CD4-positive, CD25-positive, alpha-beta regulatory T cell (primary cell): Measurements from ENCODE around the gene NUBP2. TPM values are rescaled to one million over a fixed set of nuclear protein-coding genes. Genes with fewer than 3 reads are reported as not detected.

Experiments
- ATAC-seq, 2 donors: fragments of 150-1000 bp; cut with Tn5 transposase; one replicate each; pipeline ENCODE4 v1.10.0; 2021; ENCODE audit warnings: low read depth in 2 of 2, moderate number of reproducible peaks in 2 of 2, moderate library complexity in 1 of 2
- DNase-seq, 3 donors: peaks; one replicate each; pipeline versions ENCODE4 v3.0.0 to v3.0.0-alpha.2; 2012 to 2022; ENCODE audit warnings: mixed read lengths in 1 of 3
- H3K27ac ChIP-seq: one replicate; pipeline ENCODE4 v1.7.0; 2013; ENCODE audit warnings: mild to moderate bottlenecking, low read length; ENCODE audit not compliant: insufficient read depth, poor library complexity, severe bottlenecking
- H3K27me3 ChIP-seq: one replicate; pipeline ENCODE4 v1.7.0; 2013; ENCODE audit warnings: low read length; ENCODE audit not compliant: control insufficient read depth, insufficient read depth
- H3K36me3 ChIP-seq: one replicate; pipeline ENCODE4 v1.7.0; 2013; ENCODE audit warnings: mild to moderate bottlenecking, low read length, moderate library complexity; ENCODE audit not compliant: control insufficient read depth, insufficient read depth
- H3K4me1 ChIP-seq: 2 replicates; pipeline ENCODE4 v1.7.0; 2013; ENCODE audit warnings: mild to moderate bottlenecking, low read length; ENCODE audit not compliant: insufficient read depth, control insufficient read depth, poor library complexity, severe bottlenecking
- H3K4me3 ChIP-seq: one replicate; pipeline ENCODE4 v1.7.0; 2013; ENCODE audit warnings: low read depth, mild to moderate bottlenecking, low read length, moderate library complexity
- H3K9me3 ChIP-seq, 2 experiments: 1 replicate in 1 of 2; 2 replicates in 1 of 2; pipeline ENCODE4 v1.7.0; 2013; ENCODE audit warnings: low read length in 2 of 2, mild to moderate bottlenecking in 1 of 2, moderate library complexity in 1 of 2; ENCODE audit not compliant: control insufficient read depth in 2 of 2
- H3K27ac Mint-ChIP-seq, 3 donors: one replicate each; pipeline ENCODE4 v1.8.0; 2020 to 2022; ENCODE audit warnings: mild to moderate bottlenecking in 3 of 3, mixed read lengths in 3 of 3, moderate library complexity in 2 of 3
- H3K27me3 Mint-ChIP-seq: one replicate; pipeline ENCODE4 v1.8.0; 2022; ENCODE audit warnings: mild to moderate bottlenecking, mixed read lengths
- H3K36me3 Mint-ChIP-seq: one replicate; pipeline ENCODE4 v1.8.0; 2020; ENCODE audit warnings: mixed read lengths
- H3K4me1 Mint-ChIP-seq, 4 donors: one replicate each; pipeline ENCODE4 v1.8.0; 2020 to 2022; ENCODE audit warnings: mixed read lengths in 4 of 4, mild to moderate bottlenecking in 1 of 4
- H3K4me3 Mint-ChIP-seq, 4 donors: one replicate each; pipeline ENCODE4 v1.8.0; 2020 to 2022; ENCODE audit warnings: mild to moderate bottlenecking in 4 of 4, mixed read lengths in 4 of 4, moderate library complexity in 3 of 4
- H3K9me3 Mint-ChIP-seq, 7 donors: one replicate each; pipeline ENCODE4 v1.8.0; 2020 to 2022; ENCODE audit warnings: mixed read lengths in 7 of 7, mild to moderate bottlenecking in 3 of 7, moderate library complexity in 2 of 7
- polyA plus RNA-seq, 4 donors: library from polyadenylated mRNA; unstranded; fragments of 300-500 nt; fragmentation: Illumina TruSeq; gene quantifications; one replicate each; pipeline ENCODE4 v1.2.3, GENCODE V29; 2021
- total RNA-seq: library from RNA; stranded (reverse); gene quantifications from one replicate; pipeline ENCODE4 v1.2.3, GENCODE V29; 2022

The NUBP2 gene
- total and polyA plus RNA-seq, 5 donors from 2014 or later = 41.6 to 104 (median 95.3) TPM

- Histone ChIP-seq H3K27ac (peak overlapping the region; percentile 85), H3K36me3 (peaks cover 4% of the 10 kb centered on the region), H3K4me1 (peaks cover 46% of the 10 kb centered on the region), H3K9me3 (no peaks in the 10 kb centered on the region), H3K27me3 (no peaks in the 10 kb centered on the region), H3K4me3 (peak overlapping the region; percentile 77)
- peaks cover 3% of the 10 kb centered on the region for H3K36me3 Mint-ChIP-seq
- peak overlapping the region; percentile 89 to 98 (median 97) for H3K4me3 Mint-ChIP-seq
- peaks cover 0 to 18% (median 1%) of the 10 kb centered on the region in 4 donors for H3K4me1 Mint-ChIP-seq
- no peak for DNase-seq
- peak overlapping the region; percentile 85 to 97 (median 97) for H3K27ac Mint-ChIP-seq
- no peaks in the 10 kb centered on the region for H3K9me3 Mint-ChIP-seq
- no peaks in the 10 kb centered on the region for H3K27me3 Mint-ChIP-seq
- no peak for ATAC-seq
Measured at GRCh38 chr16:1771864-1772361, 10.8 kb upstream of the NUBP2 start.

DNA sequence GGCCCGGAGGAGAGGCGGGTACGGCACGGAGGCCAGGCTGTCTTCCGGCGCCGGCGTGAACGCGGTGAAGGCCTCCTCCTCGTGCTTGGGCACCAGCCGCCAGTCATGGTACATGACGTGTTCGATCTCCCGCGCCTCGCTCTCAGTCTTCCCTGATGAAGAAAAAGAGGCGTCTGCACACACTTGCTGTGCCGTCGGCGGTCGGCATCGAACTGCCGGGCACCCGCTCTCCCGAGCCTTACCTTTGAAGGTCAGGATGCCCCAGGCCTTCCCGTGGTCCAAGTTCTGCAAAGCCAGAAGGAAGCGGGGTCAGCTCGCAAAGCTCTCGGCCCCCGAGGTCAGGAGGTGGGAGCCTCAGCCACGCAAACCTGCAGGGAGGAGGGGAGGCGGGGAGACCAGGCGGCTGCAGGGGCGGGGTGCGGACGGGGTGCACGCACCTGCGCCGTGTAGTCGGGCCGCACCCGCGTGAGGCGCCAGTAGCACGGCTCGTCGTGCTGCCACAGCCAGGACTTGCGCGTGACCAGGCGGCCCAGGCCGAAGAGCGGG lies 10.3 kb upstream of the NUBP2 start, which contains the start of gene EME2:
TSS of gene EME2 (plus strand) at position 449 of the 546 bp plus-strand sequence. CDS start 418 bp downstream, outside the sequence.
- no peaks in the 10 kb centered on the region for H3K27me3 ChIP-seq
- H3K4me3 ChIP-seq = peak within 1 kb of the TSS; percentile 77
- Mint-ChIP-seq H3K36me3 (peaks cover 3% of the 10 kb centered on the region), H3K9me3 (no peaks in the 10 kb centered on the region), H3K27ac (peak within 1 kb of the TSS; percentile 85 to 97 (median 97)), H3K27me3 (no peaks in the 10 kb centered on the region), H3K4me1 (peaks cover 0 to 18% (median 1%) of the 10 kb centered on the region in 4 donors), H3K4me3 (peak within 1 kb of the TSS; percentile 89 to 98 (median 97))
- H3K4me1 ChIP-seq = peaks cover 46% of the 10 kb centered on the region
- H3K36me3 ChIP-seq = peaks cover 9% of the 10 kb centered on the region
- no peaks in the 10 kb centered on the region for H3K9me3 ChIP-seq
- peak within 1 kb of the TSS; percentile 85 for H3K27ac ChIP-seq
- ATAC-seq = peak; percentile 12 to 15
- DNase-seq = peak; percentile 25 to 72 (median 45)

- peak within 1 kb of the TSS; percentile 77 for H3K4me3 ChIP-seq
- no peaks in the 10 kb centered on the region for H3K27me3 Mint-ChIP-seq
- peak within 1 kb of the TSS; percentile 89 to 98 (median 97) for H3K4me3 Mint-ChIP-seq
- peaks cover 46% of the 10 kb centered on the region for H3K4me1 ChIP-seq
- DNase-seq (peak; percentile 69 to 90 (median 78)), ATAC-seq (peak; percentile 50 to 51)
- H3K36me3 ChIP-seq = peaks cover 12% of the 10 kb centered on the region
- H3K9me3 ChIP-seq = no peaks in the 10 kb centered on the region
- no peaks in the 10 kb centered on the region for H3K9me3 Mint-ChIP-seq
- no peaks in the 10 kb centered on the region for H3K27me3 ChIP-seq
- H3K36me3 Mint-ChIP-seq = peaks cover under 1% of the 10 kb centered on the region
- peaks cover 0 to 18% (median 1%) of the 10 kb centered on the region in 4 donors for H3K4me1 Mint-ChIP-seq
- H3K27ac Mint-ChIP-seq = peak within 1 kb of the TSS; percentile 85 to 97 (median 97)
- H3K27ac ChIP-seq = peak within 1 kb of the TSS; percentile 85
Measured at GRCh38 chr16:1772908-1773702, 9.7 kb upstream of the NUBP2 start, which contains the start of gene MRPS34. Gene MRPS34 (minus strand): TSS chr16:1773134. CDS start chr16:1773119, 15 bp downstream.

GRCh38 chr16:1773703-1774447 lies 8.9 kb upstream of the NUBP2 start:
- no peak for ATAC-seq
- DNase-seq = no peak
- peak overlapping the region; percentile 57 for H3K4me3 ChIP-seq
- peaks cover 46% of the 10 kb centered on the region for H3K4me1 ChIP-seq
- H3K4me3 Mint-ChIP-seq = peak overlapping the region; percentile 84 to 98 (median 97)
- H3K4me1 Mint-ChIP-seq = peaks cover 0 to 18% (median 1%) of the 10 kb centered on the region in 4 donors
- peaks cover 17% of the 10 kb centered on the region for H3K36me3 ChIP-seq
- no peaks in the 10 kb centered on the region for H3K36me3 Mint-ChIP-seq
- H3K9me3 ChIP-seq = no peaks in the 10 kb centered on the region
- peak overlapping the region; percentile 85 for H3K27ac ChIP-seq
- H3K9me3 Mint-ChIP-seq = no peaks in the 10 kb centered on the region
- no peak overlapping the region for H3K27ac Mint-ChIP-seq
- H3K27me3 ChIP-seq = no peaks in the 10 kb centered on the region
- no peaks in the 10 kb centered on the region for H3K27me3 Mint-ChIP-seq

DNA sequence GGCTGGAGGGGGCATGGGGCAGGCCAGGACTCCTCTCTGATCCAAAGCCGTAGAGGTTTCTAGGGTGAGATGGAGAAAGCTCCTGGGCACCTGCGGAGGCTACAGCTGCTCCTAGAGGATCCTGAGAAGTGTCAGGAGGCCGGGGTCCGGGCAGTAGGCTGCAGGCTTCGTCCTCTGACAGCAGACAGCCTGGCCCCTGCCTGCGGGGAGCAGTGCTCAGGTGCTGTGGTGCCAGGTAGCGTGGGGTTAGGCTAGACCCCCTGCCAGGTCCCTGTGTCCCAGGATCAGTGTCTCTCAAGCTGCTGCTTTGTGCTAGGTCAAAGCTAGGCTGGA lies 8.3 kb upstream of the NUBP2 start:
- Histone ChIP-seq H3K36me3 (peaks cover 17% of the 10 kb centered on the region), H3K27ac (no peak overlapping the region), H3K4me3 (no peak overlapping the region), H3K4me1 (peaks cover 46% of the 10 kb centered on the region), H3K27me3 (no peaks in the 10 kb centered on the region), H3K9me3 (no peaks in the 10 kb centered on the region)
- no peaks in the 10 kb centered on the region for H3K27me3 Mint-ChIP-seq
- H3K9me3 Mint-ChIP-seq = no peaks in the 10 kb centered on the region
- no peaks in the 10 kb centered on the region for H3K36me3 Mint-ChIP-seq
- no peak for ATAC-seq
- no peak for DNase-seq
- H3K4me1 Mint-ChIP-seq = peaks cover 0 to 18% (median 1%) of the 10 kb centered on the region in 4 donors
- H3K27ac Mint-ChIP-seq = peak overlapping the region in 1 of 3 donors; percentile 32
- H3K4me3 Mint-ChIP-seq = peak overlapping the region; percentile 41 to 97 (median 91)

DNA sequence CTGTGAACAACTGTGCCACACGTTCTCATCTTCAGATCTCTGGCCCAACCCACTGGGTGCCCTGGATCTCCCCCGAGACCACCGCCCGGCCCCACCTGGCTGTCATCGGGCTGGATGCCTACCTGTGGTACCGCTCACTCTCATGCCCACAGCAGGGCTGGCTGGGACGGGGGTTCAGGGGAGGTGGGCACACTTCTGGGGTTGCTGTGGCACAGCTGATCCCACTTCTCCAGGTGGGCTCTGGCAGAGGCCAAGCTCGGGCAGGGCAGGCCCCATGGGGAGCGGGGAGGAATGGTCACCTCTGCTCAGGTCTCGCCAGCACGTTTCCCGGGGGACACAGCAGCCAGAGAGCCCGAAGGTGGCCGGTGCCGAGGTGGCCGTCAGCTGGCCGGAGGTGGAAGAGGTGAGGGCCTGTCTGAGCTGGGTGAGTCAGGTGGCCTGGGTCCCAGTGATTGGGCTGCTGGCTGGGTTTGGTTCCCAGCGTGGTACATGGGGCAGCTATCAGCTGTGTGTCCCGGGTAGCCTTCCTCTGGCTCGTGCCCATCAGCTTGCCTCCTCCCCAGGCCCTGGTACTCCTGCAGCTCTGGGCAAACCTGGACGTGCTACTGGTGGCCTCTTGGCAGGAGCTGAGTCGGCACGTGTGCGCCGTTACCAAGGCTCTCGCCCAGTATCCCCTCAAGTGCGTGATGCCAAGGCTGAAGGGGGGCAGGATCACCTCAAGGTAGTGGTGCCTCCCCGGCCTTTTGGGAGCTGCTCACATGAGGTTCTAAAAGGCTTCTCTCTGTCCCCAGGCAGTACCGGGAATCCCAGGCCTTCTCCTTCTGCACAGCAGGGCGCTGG lies 7.5 kb upstream of the NUBP2 start:
- Mint-ChIP-seq H3K4me3 (peak overlapping the region; percentile 41 to 97 (median 78)), H3K27me3 (no peaks in the 10 kb centered on the region), H3K27ac (peak overlapping the region in 1 of 3 donors; percentile 32), H3K4me1 (peaks cover 0 to 16% (median 1%) of the 10 kb centered on the region in 4 donors), H3K9me3 (no peaks in the 10 kb centered on the region), H3K36me3 (no peaks in the 10 kb centered on the region)
- H3K27ac ChIP-seq = no peak overlapping the region
- H3K27me3 ChIP-seq = no peaks in the 10 kb centered on the region
- H3K36me3 ChIP-seq = peaks cover 17% of the 10 kb centered on the region
- DNase-seq = no peak
- peaks cover 38% of the 10 kb centered on the region for H3K4me1 ChIP-seq
- ATAC-seq = no peak
- no peak overlapping the region for H3K4me3 ChIP-seq
- H3K9me3 ChIP-seq = no peaks in the 10 kb centered on the region
